Measurements from ENCODE around the gene NOL4L. TPM values are rescaled to one million over a fixed set of nuclear protein-coding genes. Genes with fewer than 3 reads are reported as not detected.

The NOL4L gene
- total and polyA plus RNA-seq, 4 donors: 7.9 to 20.6 (median 12.2) TPM

DNA sequence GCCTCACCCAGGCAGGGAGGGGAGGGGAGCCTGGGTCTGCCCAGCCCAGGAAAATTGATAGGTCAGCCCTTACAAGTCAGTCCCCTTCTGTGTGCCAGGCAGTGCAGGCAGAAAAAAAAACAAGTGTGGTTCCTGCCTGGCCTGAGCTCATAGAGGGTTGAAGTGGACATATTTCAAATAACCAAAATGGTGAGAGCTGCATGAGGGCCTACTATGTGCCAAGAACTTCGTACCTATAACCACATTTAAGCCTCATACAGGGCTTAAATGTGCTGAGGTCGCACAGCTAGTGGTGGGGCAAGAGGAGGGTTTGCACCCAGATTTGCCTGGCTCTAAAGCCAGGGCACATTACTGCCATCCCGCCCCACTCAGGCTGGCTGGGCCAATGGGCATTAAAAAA is 6.9 kb upstream of the NOL4L start:
- WGBS, 2 donors: 96% methylated on average over 3 of the region's 3 CpGs
- DNase-seq: no peak
- H3K4me1 ChIP-seq (ENCODE audit: control insufficient read depth in 5 of 5, insufficient read depth in 5 of 5, low read length in 5 of 5): no peaks in the 10 kb centered on the region
- no peak overlapping the region for H3K9ac ChIP-seq (ENCODE audit: insufficient read depth in 1 of 2, low read length in 2 of 2)
- peaks cover 0 to 12% (median 7%) of the 10 kb centered on the region in 3 donors for H3K27me3 ChIP-seq (ENCODE audit: control insufficient read depth in 3 of 3, insufficient read depth in 3 of 3, low read length in 2 of 3)
- no peak for ATAC-seq (ENCODE audit: insufficient read depth, low FRiP score)
- no peak overlapping the region for H3K4me3 ChIP-seq
- H3K27ac ChIP-seq (ENCODE audit: low read depth in 1 of 2, low read length in 1 of 2): no peak overlapping the region
- H3K9me3 ChIP-seq (ENCODE audit: control insufficient read depth in 4 of 4, insufficient read depth in 3 of 4, low read length in 3 of 4): no peaks in the 10 kb centered on the region
- no peaks in the 10 kb centered on the region for H3K36me3 ChIP-seq (ENCODE audit: control insufficient read depth in 4 of 4, insufficient read depth in 4 of 4, low read length in 4 of 4)
- no peak for TF ChIP-seq CTCF (IDR thresholded peaks at IDR 0.05; ENCODE audit: control extremely low read depth, extremely low read depth)

GRCh38 chr20:32589769-32590168 is 4.6 kb upstream of the NOL4L start:
- TF ChIP-seq CTCF (IDR thresholded peaks at IDR 0.05; ENCODE audit: control extremely low read depth, extremely low read depth): no peak
- Histone ChIP-seq H3K4me1 (ENCODE audit: control insufficient read depth in 5 of 5, insufficient read depth in 5 of 5, low read length in 5 of 5) (peaks cover 0 to 3% (median 0%) of the 10 kb centered on the region in 5 donors), H3K9me3 (ENCODE audit: control insufficient read depth in 4 of 4, insufficient read depth in 3 of 4, low read length in 3 of 4) (no peaks in the 10 kb centered on the region), H3K4me3 (no peak overlapping the region), H3K36me3 (ENCODE audit: control insufficient read depth in 4 of 4, insufficient read depth in 4 of 4, low read length in 4 of 4) (no peaks in the 10 kb centered on the region), H3K27me3 (ENCODE audit: control insufficient read depth in 3 of 3, insufficient read depth in 3 of 3, low read length in 2 of 3) (peaks cover 0 to 27% (median 19%) of the 10 kb centered on the region in 3 donors), H3K27ac (ENCODE audit: low read depth in 1 of 2, low read length in 1 of 2) (no peak overlapping the region), H3K9ac (ENCODE audit: insufficient read depth in 1 of 2, low read length in 2 of 2) (no peak overlapping the region)
- WGBS, 2 donors: 80 to 83% methylated on average over 5 of the region's 5 CpGs
- ATAC-seq (ENCODE audit: insufficient read depth, low FRiP score): no peak
- DNase-seq: no peak

DNA sequence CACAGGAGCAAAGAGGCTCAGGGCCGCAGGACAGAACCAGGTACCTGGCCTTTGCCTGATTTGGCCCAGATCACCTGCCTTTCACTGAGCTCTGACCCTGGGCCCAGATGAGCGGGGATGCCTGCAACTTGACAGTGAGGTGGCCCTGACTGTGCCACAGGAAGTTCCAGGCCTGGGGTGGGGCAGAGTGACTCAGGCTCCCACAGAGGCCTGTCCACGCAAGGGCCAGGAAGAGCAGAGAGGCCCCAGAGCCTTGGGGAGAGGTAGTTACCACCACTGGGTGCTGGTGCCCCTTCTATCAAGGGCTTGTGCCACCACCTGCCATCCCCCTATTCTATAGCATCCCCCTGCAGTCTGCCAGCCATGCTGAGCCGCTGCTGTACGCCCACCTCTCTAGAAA is 4.1 kb upstream of the NOL4L start:
- no peak for ATAC-seq (ENCODE audit: insufficient read depth, low FRiP score)

More for the DNA sequence above, 4.1 kb upstream of the NOL4L start:
- no peak for DNase-seq
- WGBS, 2 donors: 78 to 80% methylated on average over 5 of the region's 5 CpGs
- H3K4me1 ChIP-seq (ENCODE audit: control insufficient read depth in 5 of 5, insufficient read depth in 5 of 5, low read length in 5 of 5): peaks cover 0 to 3% (median 0%) of the 10 kb centered on the region in 5 donors
- no peaks in the 10 kb centered on the region for H3K9me3 ChIP-seq (ENCODE audit: control insufficient read depth in 4 of 4, insufficient read depth in 3 of 4, low read length in 3 of 4)
- no peak for TF ChIP-seq CTCF (IDR thresholded peaks at IDR 0.05; ENCODE audit: control extremely low read depth, extremely low read depth)
- peaks cover 0 to 27% (median 19%) of the 10 kb centered on the region in 3 donors for H3K27me3 ChIP-seq (ENCODE audit: control insufficient read depth in 3 of 3, insufficient read depth in 3 of 3, low read length in 2 of 3)
- no peaks in the 10 kb centered on the region for H3K36me3 ChIP-seq (ENCODE audit: control insufficient read depth in 4 of 4, insufficient read depth in 4 of 4, low read length in 4 of 4)
- H3K4me3 ChIP-seq: no peak overlapping the region
- no peak overlapping the region for H3K9ac ChIP-seq (ENCODE audit: insufficient read depth in 1 of 2, low read length in 2 of 2)
- H3K27ac ChIP-seq (ENCODE audit: low read depth in 1 of 2, low read length in 1 of 2): no peak overlapping the region

Data from lung (tissue), 12 donors.